Right lobe of liver (tissue), 6 donors: ENCODE data around the gene POLR1B. TPM values are rescaled to one million over a fixed set of nuclear protein-coding genes. Genes with fewer than 3 reads are reported as not detected.
"Not testable (repeated sequence)": the region's sequence is repeated elsewhere in the genome, so short reads cannot be mapped to it uniquely, and the experiment has no call there.

Experiments used
- ATAC-seq, 4 donors: fragments of 200-7000 bp; cut with Tn5 transposase; one replicate each; pipeline ENCODE4 v1.9.1; 2020; ENCODE audit warnings: mild to moderate bottlenecking in 4 of 4, moderate library complexity in 4 of 4
- DNase-seq, 3 donors: peaks; one replicate each; pipeline ENCODE4 v3.0.0-alpha.2; 2020
- H3K27ac ChIP-seq, 3 donors: fragments of 200-600 bp; one replicate each; pipeline ENCODE4 v1.8.0; 2022
- H3K27me3 ChIP-seq, 2 donors: fragments of 200-600 bp; one replicate each; pipeline ENCODE4 v1.8.0; 2022
- H3K36me3 ChIP-seq, 4 donors: fragments of 200-600 bp; sonication (generic) in 1 of 4; one replicate each; pipeline versions ENCODE4 v1.5.1 to v1.8.0; 2017 to 2022; ENCODE audit warnings: control low read depth in 1 of 4
- H3K4me1 ChIP-seq, 4 donors: fragments of 200-600 bp; sonication (generic) in 1 of 4; one replicate each; pipeline versions ENCODE4 v1.5.1 to v1.8.0; 2017 to 2022; ENCODE audit warnings: control low read depth in 1 of 4
- H3K4me3 ChIP-seq, 3 donors: fragments of 200-600 bp; one replicate each; pipeline ENCODE4 v1.8.0; 2022
- H3K9me3 ChIP-seq, 4 donors: fragments of 200-600 bp; sonication (generic) in 1 of 4; one replicate each; pipeline versions ENCODE4 v1.5.1 to v1.8.0; 2017 to 2022; ENCODE audit warnings: control low read depth in 1 of 4
- POLR2A ChIP-seq: fragments of 450-650 bp; IDR thresholded peaks from one replicate; pipeline ENCODE4 v1.6.1; 2017; ENCODE audit warnings: antibody characterized with exemption, mild to moderate bottlenecking
- WGBS: methylation state at CpG from one replicate; pipeline ENCODE4 v1.1.6; 2018; ENCODE audit warnings: low coverage, low lambda C conversion rate; ENCODE audit not compliant: insufficient coverage; ENCODE audit errors: missing lambda C conversion rate; 5-methylcytosine and 5-hydroxymethylcytosine counted together
- intact Hi-C, 2 donors: fragments of 100-400 bp; cut with DNase I; formaldehyde crosslinking; loops; one replicate each; pipeline versions ENCODE4 v1.11.2 to v1.14.1; 2022
- total RNA-seq, 6 experiments: library from RNA; depleted of rRNA in 2 of 6; stranded (reverse); fragments of >200 nt in 2 of 6; fragmentation: NEBNext Ultra II Directional in 3 of 6; extraction: Animal tissue kit (Norgen Biotek cat#: 25700) in 3 of 6; gene quantifications; one replicate each; pipeline versions ENCODE4 v1.1.0 to v1.2.4, GENCODE V29; 2016 to 2023
- TF ChIP-seq, protein P1 (sequence below), 4 donors: fragments of 200-600 bp in 3 of 4; fragments of 450-650 bp in 1 of 4; IDR thresholded peaks; one replicate each; pipeline versions ENCODE4 v1.5.1 to v1.8.0; 2016 to 2022; ENCODE audit warnings: antibody characterized with exemption in 4 of 4, mild to moderate bottlenecking in 2 of 4
- donor health status: DM: no; HTN: yes; CAD: no.
- donor health status: DM: no; HTN: no; CAD: no.
- donor health status: DM: no; HTN: no; CAD: no.
- donor health status: DM: no; HTN: yes; CAD: no.
- donor health status: DM: no; HTN: yes; CAD: no.

Gene POLR1B
- total RNA-seq, 6 experiments from 2014 or later, result 12.2 to 20.5 (median 16.1) TPM

DNA sequence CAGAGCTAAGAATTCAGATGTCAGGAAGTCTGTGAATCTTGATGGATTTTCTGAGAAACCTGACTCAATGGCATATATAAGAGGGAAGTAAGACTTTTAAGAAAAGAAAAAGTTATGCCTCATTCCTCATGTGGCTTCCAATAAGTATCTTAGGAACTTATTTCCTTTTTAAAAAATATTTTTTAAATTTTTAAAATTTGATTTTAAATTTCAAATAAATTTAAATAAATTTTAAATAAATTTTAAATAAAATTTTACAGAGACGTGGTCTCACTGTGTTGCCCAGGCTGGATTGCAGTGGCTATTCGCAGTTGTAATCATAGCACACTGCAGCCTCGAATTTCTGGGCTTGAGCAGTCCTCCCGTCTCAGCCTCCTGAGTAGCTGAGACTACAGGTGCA, 11.5 kb upstream of the POLR1B start:
- no peaks in the 10 kb centered on the region for H3K36me3 ChIP-seq
- ATAC-seq, result no peak
- no peaks in the 10 kb centered on the region for H3K27me3 ChIP-seq
- H3K4me1 ChIP-seq, result no peaks in the 10 kb centered on the region
- no peak overlapping the region for H3K27ac ChIP-seq
- intact Hi-C loops, result no loop called here
- no peak for DNase-seq
- H3K4me3 ChIP-seq, result no peak overlapping the region
- H3K9me3 ChIP-seq, result no peaks in the 10 kb centered on the region
- TF ChIP-seq POLR2A, result no peak
- TF ChIP-seq, protein P1, sequence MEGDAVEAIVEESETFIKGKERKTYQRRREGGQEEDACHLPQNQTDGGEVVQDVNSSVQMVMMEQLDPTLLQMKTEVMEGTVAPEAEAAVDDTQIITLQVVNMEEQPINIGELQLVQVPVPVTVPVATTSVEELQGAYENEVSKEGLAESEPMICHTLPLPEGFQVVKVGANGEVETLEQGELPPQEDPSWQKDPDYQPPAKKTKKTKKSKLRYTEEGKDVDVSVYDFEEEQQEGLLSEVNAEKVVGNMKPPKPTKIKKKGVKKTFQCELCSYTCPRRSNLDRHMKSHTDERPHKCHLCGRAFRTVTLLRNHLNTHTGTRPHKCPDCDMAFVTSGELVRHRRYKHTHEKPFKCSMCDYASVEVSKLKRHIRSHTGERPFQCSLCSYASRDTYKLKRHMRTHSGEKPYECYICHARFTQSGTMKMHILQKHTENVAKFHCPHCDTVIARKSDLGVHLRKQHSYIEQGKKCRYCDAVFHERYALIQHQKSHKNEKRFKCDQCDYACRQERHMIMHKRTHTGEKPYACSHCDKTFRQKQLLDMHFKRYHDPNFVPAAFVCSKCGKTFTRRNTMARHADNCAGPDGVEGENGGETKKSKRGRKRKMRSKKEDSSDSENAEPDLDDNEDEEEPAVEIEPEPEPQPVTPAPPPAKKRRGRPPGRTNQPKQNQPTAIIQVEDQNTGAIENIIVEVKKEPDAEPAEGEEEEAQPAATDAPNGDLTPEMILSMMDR (IDR thresholded peaks at IDR 0.05), result no peak
- 100% methylated on average over 4 of the region's 4 CpGs for WGBS

DNA sequence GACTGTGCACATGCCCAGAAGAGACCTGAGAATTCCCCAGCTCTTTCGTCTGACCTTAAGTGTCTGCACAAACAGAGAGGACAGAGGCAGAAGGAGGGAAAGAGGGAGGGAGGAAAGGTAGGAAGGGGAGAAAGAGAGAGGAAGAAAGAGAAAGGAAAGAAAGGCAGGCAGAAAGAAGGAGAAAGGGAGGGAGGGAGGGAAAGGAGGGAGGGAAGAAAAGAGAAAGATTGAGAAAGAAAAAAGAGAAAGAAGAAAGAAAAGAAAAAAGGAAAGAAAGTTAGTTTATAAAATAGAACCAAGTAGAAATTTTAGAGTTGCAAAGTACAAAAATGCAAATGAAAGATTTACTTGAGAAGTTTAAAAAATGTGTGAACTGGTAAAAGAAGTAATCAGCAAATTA, 7.4 kb upstream of the POLR1B start:
- no peaks in the 10 kb centered on the region for H3K36me3 ChIP-seq
- TF ChIP-seq, protein P1 (IDR thresholded peaks at IDR 0.05), result no peak
- no peak for TF ChIP-seq POLR2A
- intact Hi-C loops, result no loop called here
- WGBS, result 20% methylated on average over 1 of the region's 1 CpG
- ATAC-seq, result no peak
- no peaks in the 10 kb centered on the region for H3K27me3 ChIP-seq
- DNase-seq, result no peak
- no peak overlapping the region for H3K4me3 ChIP-seq
- no peak overlapping the region for H3K27ac ChIP-seq
- no peaks in the 10 kb centered on the region for H3K4me1 ChIP-seq
- H3K9me3 ChIP-seq, result no peaks in the 10 kb centered on the region

DNA sequence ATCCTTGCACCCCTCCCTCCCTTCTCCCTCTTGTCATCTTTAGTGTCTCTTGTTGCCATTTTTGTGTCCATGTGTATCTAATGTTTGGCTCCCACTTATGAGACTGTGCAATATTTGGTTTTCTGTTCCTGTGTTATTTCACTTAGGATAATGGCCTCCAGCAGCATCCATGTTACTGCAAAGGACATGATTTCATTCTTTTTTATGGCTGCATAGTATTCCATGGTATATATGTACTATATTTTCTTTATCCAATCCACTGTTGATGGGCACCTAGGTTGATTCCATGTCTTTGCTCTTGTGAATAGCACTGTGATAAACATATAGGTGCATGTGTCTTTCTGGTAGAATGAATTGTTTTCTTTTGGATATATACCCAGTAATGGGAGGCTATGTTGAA, 5.6 kb upstream of the POLR1B start:
- H3K36me3 ChIP-seq, DNase-seq, H3K4me1 ChIP-seq, H3K9me3 ChIP-seq, H3K27ac ChIP-seq, H3K27me3 ChIP-seq, ATAC-seq, intact Hi-C loops, H3K4me3 ChIP-seq: not testable (repeated sequence)

DNA sequence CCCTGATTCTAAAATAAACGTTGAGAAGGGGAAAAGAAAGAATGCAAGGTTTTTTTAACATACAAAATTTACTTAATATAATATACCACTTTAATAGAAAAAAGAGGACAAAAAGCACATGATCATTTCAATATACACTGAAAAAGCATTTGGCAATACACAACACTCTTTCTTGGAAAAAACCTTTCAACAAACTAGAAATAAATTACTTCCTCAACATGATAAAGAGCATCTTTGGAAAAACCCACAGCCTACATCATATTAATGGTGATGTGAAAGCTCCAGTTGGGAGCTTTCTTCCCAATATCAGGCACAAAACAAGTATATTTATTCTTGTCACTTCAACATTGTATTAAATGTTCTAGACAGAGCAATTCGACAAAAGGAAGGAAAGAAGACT, 3.0 kb upstream of the POLR1B start:
- Histone ChIP-seq H3K36me3 (no peaks in the 10 kb centered on the region), H3K9me3 (no peaks in the 10 kb centered on the region), H3K4me1 (peaks cover 0 to 15% (median 0%) of the 10 kb centered on the region in 4 donors), H3K27me3 (no peaks in the 10 kb centered on the region), H3K4me3 (no peak overlapping the region), H3K27ac (no peak overlapping the region)
- 51% methylated on average over 2 of the region's 2 CpGs for WGBS
- TF ChIP-seq POLR2A, result no peak
- TF ChIP-seq, protein P1 (IDR thresholded peaks at IDR 0.05), result no peak
- intact Hi-C loops, result no loop called here
- ATAC-seq, result no peak
- DNase-seq, result no peak

DNA sequence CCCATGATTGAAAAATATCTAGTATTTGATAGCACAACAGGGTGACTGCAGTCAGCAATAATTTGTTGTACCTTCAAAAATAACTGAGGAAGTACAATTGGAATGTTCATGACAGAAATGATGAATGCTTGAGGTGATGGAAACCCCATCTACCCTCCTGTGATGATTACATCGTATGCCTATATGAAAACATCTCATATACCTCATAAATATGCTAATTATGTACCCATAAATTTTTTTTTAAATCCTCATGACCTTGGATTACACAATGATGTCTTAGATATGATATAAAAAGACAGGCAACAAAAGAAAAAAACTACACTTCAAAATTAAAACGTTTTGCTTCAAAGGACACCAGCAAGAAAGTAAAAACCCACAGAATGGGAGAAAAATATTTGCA, 1.4 kb upstream of the POLR1B start:
- WGBS, result 44% methylated on average over 2 of the region's 2 CpGs
- DNase-seq (no peak), ATAC-seq (no peak)
- intact Hi-C loops, result no loop called here
- H3K9me3 ChIP-seq, result no peaks in the 10 kb centered on the region
- H3K36me3 ChIP-seq, result no peaks in the 10 kb centered on the region
- peaks cover 0 to 15% (median 0%) of the 10 kb centered on the region in 4 donors for H3K4me1 ChIP-seq
- no peak for TF ChIP-seq POLR2A
- TF ChIP-seq, protein P1 (IDR thresholded peaks at IDR 0.05), result no peak
- no peaks in the 10 kb centered on the region for H3K27me3 ChIP-seq
- no peak overlapping the region for H3K4me3 ChIP-seq
- no peak overlapping the region for H3K27ac ChIP-seq
